Measurements from ENCODE around the gene ZFPL1.
"Not testable (repeated sequence)": the region's sequence is repeated elsewhere in the genome, so short reads cannot be mapped to it uniquely, and the experiment has no call there.

ZFPL1 gene

DNA sequence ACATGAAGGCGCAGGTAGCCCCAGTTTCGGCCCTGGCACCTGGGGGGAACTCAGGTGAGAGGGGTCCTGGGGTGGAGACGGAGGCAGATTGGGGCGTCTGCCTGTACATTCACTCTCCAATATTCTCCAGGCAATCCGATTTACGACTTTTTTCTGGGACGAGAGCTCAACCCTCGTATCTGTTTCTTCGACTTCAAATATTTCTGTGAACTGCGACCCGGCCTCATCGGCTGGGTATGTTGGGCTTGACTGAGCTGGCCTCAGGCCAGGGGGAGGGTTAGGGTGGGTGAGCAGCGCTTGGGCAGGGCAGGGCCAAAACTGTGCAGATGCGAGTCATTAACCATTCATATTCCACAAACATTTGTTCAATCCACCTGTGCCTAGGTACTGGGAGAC lies 29.3 kb downstream of the ZFPL1 start:
- DNase-seq, result no peak

- DNase-seq, result no peak
These were observed 29.8 kb downstream of the ZFPL1 start for GRCh38 chr11:65113839-65114238.

GRCh38 chr11:65114538-65115171 lies 30.6 kb downstream of the ZFPL1 start:
- no peak for DNase-seq

- DNase-seq, result no peak
These were observed 31.5 kb downstream of the ZFPL1 start for GRCh38 chr11:65115361-65116082.

DNA sequence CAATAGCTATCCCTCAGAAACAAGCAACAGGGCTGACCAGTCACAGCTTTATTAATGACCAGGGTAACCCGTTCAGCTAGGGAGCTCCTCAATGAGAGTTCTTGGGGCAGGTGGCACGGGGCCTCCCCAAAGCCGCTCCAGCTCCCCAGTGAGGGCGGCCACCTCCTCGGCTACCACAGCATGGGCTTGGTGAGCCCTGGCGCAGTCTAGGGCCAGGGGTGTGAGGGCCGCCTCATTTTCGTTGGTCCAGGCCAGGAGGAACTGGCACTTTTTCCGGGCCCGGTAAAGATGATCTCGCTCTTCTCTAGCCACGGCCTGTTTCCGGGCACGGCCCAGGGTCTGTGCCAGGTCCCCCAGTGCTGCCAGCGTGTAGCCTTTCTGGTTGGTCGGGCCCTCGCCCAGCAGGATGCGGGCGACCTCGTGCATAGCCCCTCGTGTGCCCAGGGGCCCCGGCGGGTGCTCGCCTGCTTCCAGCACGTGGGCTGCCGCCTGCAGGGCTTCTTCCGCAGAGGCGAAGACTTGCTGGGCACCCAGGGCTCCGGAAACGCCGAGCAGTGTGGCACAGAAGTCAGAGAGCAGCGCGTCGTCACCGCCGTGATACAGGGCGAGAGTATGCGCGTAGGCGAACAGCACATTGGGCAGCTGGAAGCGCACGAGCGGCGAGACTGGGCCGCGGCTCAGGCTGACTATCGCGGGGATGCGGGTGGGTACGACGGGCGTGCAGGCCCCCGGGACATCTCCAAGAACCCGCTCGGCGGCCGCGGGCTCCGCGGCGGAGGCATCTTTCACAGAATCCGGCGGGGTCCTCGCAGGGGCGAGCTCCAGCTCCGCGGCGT lies 32.6 kb downstream of the ZFPL1 start:
- peak in 15 of 56 donors; percentile 15 to 57 (median 42) for DNase-seq

DNA sequence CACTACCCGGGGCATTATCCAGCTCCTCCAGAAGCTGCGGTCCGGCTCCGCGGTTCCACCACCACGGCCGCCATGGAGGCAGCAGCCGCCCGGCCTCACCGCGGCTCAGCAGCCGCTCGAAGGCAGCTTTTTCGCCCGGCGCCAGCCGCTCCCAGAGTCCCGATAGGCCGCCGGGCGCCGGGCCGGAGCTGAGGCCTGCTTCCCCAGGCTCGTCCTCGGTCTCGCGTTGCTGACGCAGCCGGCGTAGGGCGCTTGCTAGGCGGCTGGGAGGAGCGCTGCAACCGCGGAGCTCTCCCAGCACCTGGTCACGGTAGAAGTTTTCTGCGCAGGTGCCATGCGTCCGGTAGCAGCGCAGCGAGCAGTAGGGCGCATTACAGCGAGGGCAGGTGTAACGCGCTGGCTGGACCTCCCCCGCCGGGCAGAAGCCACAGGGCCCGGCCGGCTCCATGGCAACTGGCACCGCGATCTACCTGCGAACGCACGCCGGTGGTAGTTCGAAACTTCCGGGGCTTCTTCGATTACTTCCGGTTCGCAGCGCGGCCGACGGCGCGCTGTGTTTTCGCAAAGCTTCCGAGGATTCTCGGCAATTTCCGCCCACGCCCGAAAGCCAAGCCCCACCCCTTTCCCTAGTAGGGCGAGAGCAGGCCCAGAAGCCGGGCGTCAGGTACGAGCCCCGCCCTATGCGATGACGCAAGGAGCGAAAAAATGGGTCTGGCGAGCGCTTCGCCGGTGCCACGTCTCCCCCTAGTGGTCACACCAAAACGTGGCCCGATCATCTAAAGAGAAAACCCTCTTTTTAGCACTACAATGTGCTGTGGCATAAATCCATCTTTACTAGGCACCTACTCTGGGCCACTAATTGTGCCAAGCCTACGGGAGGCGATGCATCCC lies 33.4 kb downstream of the ZFPL1 start, which contains the start of gene ZNHIT2:
ZNHIT2 (minus strand) TSS at position 496 of the 891 bp plus-strand sequence; CDS start at position 448, 48 bp downstream.
- DNase-seq, result peak; percentile 67 to 100 (median 98)

GRCh38 chr11:65118097-65118837 lies 34.2 kb downstream of the ZFPL1 start:
- no peak for DNase-seq

GRCh38 chr11:65118891-65119669 lies 35.1 kb downstream of the ZFPL1 start:
- DNase-seq, result not testable (repeated sequence)

GRCh38 chr11:65119670-65119995 lies 35.6 kb downstream of the ZFPL1 start:
- no peak for DNase-seq

DNA sequence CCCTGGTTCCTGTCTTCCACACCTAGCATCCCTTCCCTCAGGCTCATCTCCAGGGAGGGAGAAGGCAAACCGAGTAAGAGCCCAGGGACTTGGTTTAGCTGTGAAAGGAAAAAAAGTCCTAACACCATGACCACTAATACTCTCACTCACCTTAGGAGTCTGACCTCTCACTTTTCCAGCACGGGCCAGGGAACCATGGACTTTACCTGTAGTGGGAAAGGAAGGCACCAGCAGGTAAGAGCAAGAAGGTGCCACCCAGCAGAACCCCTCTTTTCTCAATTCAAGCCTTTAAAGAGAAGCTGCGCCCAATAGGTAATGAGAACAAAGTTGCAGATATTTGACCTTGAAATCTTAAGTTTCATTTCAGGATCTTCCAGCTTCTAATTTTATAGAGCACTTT lies 36.8 kb downstream of the ZFPL1 start:
- DNase-seq, result no peak

- DNase-seq, result no peak
These were observed 37.4 kb downstream of the ZFPL1 start for GRCh38 chr11:65121447-65121864.

DNA sequence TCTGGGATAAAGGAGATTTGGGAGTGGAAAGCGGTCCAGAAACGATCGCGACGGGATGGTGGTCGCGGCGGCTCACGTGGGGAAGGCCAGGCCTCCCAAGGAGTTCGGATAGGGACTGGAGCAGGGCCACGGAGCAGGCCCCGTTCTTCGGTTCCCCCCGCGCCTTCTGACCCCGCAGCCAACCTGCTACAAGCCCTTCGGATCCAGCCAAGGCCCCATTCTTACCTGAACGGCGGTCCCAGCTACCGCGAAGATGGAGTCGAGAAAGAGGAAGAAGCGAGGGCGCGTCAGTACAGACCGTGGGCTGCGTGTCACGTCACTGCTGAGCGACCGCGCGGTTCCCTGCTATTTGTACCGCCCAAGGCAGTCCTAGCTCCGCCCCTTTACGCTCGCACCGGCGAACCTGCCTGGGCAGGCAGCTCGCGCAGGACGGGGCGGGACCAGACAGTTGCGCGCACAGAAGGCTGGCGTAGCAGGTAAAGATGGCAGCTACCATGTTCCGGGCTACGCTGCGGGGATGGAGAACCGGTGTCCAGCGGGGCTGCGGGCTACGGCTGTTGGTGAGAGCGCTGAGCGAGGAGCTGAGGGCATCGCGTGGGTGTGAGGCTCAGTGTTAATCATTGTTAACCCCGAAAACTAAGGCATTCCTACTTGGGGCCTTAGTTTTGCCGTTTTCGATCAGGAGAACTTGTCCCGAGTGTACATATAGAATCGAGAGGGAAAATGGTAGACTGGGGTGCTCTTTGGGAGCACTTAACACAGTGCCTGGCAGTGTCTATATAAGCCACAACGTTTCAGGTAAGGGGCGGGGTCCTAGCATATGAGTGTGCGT lies 38.1 kb downstream of the ZFPL1 start, which contains the start of the genes FAU and MRPL49:
FAU (minus strand) TSS at position 270 of the 832 bp plus-strand sequence. CDS start 321 bp downstream, outside the sequence.
MRPL49 (plus strand) TSS at position 457 of the 832 bp plus-strand sequence; CDS start at position 483, 26 bp downstream.
- DNase-seq, result peak; percentile 48 to 98 (median 91)

GRCh38 chr11:65124480-65125196 lies 40.6 kb downstream of the ZFPL1 start:
- DNase-seq, result no peak

GRCh38 chr11:65125197-65126056 lies 41.4 kb downstream of the ZFPL1 start:
- no peak for DNase-seq

- DNase-seq, result no peak
These were observed 42.7 kb downstream of the ZFPL1 start for GRCh38 chr11:65126624-65127274.
